ENCODE measurements around the gene HCFC1. TPM values are rescaled to one million over a fixed set of nuclear protein-coding genes. Genes with fewer than 3 reads are reported as not detected.

Gene HCFC1
- total RNA-seq, 2 experiments from 2014 or later = 45.9 to 50.2 TPM

- Histone ChIP-seq H3K27ac (ENCODE audit: low read depth in 1 of 2, low read length in 2 of 2) (no peak overlapping the region), H3K9me3 (ENCODE audit: control insufficient read depth in 1 of 2, insufficient read depth in 1 of 2, low read length in 2 of 2) (no peaks in the 10 kb centered on the region), H3K36me3 (ENCODE audit: insufficient read depth, low read length) (peaks cover 20% of the 10 kb centered on the region), H3K4me1 (ENCODE audit: insufficient read depth, low read length) (peaks cover 7% of the 10 kb centered on the region), H3K4me3 (ENCODE audit: low read length) (no peak overlapping the region), H3K27me3 (ENCODE audit: control insufficient read depth in 1 of 2, insufficient read depth in 2 of 2, low read length in 2 of 2) (no peaks in the 10 kb centered on the region)
- CTCF ChIA-PET = no interaction called here
- Mint-ChIP-seq H3K27ac (no peak overlapping the region), H3K4me3 (no peak overlapping the region), H3K36me3 (ENCODE audit: low read depth) (peaks cover 10% of the 10 kb centered on the region), H3K4me1 (ENCODE audit: low read depth) (peaks cover 2% of the 10 kb centered on the region), H3K9me3 (no peaks in the 10 kb centered on the region), H3K27me3 (no peaks in the 10 kb centered on the region)
- intact Hi-C loops (cut with DNase I, micrococcal nuclease) = no loop called here
- POLR2A ChIA-PET = interaction anchor here (0.6 kb wide), 1 partner anchor 37 kb away, joined by 3 read pairs; the partner anchor contains the start of gene HCFC1
- DNase-seq = no peak
- ATAC-seq (ENCODE audit: poor library complexity) = no peak
- TF ChIP-seq CTCF (IDR thresholded peaks at IDR 0.05) = no peak
Measured at GRCh38 chrX:154008521-154008920, 36.9 kb upstream of the HCFC1 start.

GRCh38 chrX:154006947-154007346, 35.3 kb upstream of the HCFC1 start:
- ATAC-seq (ENCODE audit: poor library complexity) (no peak), DNase-seq (no peak)
- Mint-ChIP-seq H3K36me3 (ENCODE audit: low read depth) (peaks cover 6% of the 10 kb centered on the region), H3K27ac (no peak overlapping the region), H3K27me3 (no peaks in the 10 kb centered on the region), H3K4me3 (no peak overlapping the region), H3K9me3 (no peaks in the 10 kb centered on the region), H3K4me1 (ENCODE audit: low read depth) (peaks cover 6% of the 10 kb centered on the region)
- Histone ChIP-seq H3K36me3 (ENCODE audit: insufficient read depth, low read length) (peaks cover 8% of the 10 kb centered on the region), H3K4me1 (ENCODE audit: insufficient read depth, low read length) (peaks cover 10% of the 10 kb centered on the region), H3K27me3 (ENCODE audit: control insufficient read depth in 1 of 2, insufficient read depth in 2 of 2, low read length in 2 of 2) (no peaks in the 10 kb centered on the region), H3K27ac (ENCODE audit: low read depth in 1 of 2, low read length in 2 of 2) (no peak overlapping the region), H3K4me3 (ENCODE audit: low read length) (no peak overlapping the region), H3K9me3 (ENCODE audit: control insufficient read depth in 1 of 2, insufficient read depth in 1 of 2, low read length in 2 of 2) (no peaks in the 10 kb centered on the region)
- POLR2A ChIA-PET = no interaction called here
- intact Hi-C loops (cut with DNase I, micrococcal nuclease) = no loop called here
- CTCF ChIA-PET = no interaction called here
- no peak for TF ChIP-seq CTCF (IDR thresholded peaks at IDR 0.05)

- Mint-ChIP-seq H3K27me3 (no peaks in the 10 kb centered on the region), H3K4me1 (ENCODE audit: low read depth) (peaks cover 11% of the 10 kb centered on the region), H3K9me3 (no peaks in the 10 kb centered on the region), H3K27ac (no peak overlapping the region), H3K4me3 (no peak overlapping the region), H3K36me3 (ENCODE audit: low read depth) (no peaks in the 10 kb centered on the region)
- ChIA-PET CTCF (interaction anchor here (1.9 kb wide), 1 partner anchor 9 kb away, joined by 8 read pairs; no protein-coding TSS in a partner anchor), POLR2A (interaction anchor here (1.2 kb wide), 1 partner anchor 9 kb away, joined by 3 read pairs; no protein-coding TSS in a partner anchor)
- H3K9me3 ChIP-seq (ENCODE audit: control insufficient read depth in 1 of 2, insufficient read depth in 1 of 2, low read length in 2 of 2) = no peaks in the 10 kb centered on the region
- no peak overlapping the region for H3K27ac ChIP-seq (ENCODE audit: low read depth in 1 of 2, low read length in 2 of 2)
- TF ChIP-seq CTCF (IDR thresholded peaks at IDR 0.05) = no peak
- no peaks in the 10 kb centered on the region for H3K36me3 ChIP-seq (ENCODE audit: insufficient read depth, low read length)
- DNase-seq = no peak
- H3K4me3 ChIP-seq (ENCODE audit: low read length) = no peak overlapping the region
- peaks cover 16% of the 10 kb centered on the region for H3K4me1 ChIP-seq (ENCODE audit: insufficient read depth, low read length)
- no peaks in the 10 kb centered on the region for H3K27me3 ChIP-seq (ENCODE audit: control insufficient read depth in 1 of 2, insufficient read depth in 2 of 2, low read length in 2 of 2)
- intact Hi-C loops (cut with DNase I, micrococcal nuclease) = no loop called here
- ATAC-seq (ENCODE audit: poor library complexity) = no peak
Measured at GRCh38 chrX:154004315-154004714, 32.7 kb upstream of the HCFC1 start.
